ENCODE measurements around the gene OPCML. TPM values are rescaled to one million over a fixed set of nuclear protein-coding genes. Genes with fewer than 3 reads are reported as not detected.
A peak's percentile ranks its signal among the peaks of the same experiment; 100 is the strongest.

OPCML gene
- total RNA-seq, 2 donors from 2014 or later: not detected

- Histone ChIP-seq H3K9me3 (no peaks in the 10 kb centered on the region), H3K4me3 (no peak overlapping the region), H3K27me3 (replicated peaks; ENCODE audit: insufficient read depth) (no peaks in the 10 kb centered on the region), H3K27ac (no peak overlapping the region), H3K36me3 (no peaks in the 10 kb centered on the region), H3K4me1 (ENCODE audit: control insufficient read depth in 1 of 2, low read depth in 2 of 2) (no peaks in the 10 kb centered on the region)
- ATAC-seq (ENCODE audit: insufficient number of reproducible peaks, low FRiP score, low read depth): no peak
- TF ChIP-seq, protein P1, sequence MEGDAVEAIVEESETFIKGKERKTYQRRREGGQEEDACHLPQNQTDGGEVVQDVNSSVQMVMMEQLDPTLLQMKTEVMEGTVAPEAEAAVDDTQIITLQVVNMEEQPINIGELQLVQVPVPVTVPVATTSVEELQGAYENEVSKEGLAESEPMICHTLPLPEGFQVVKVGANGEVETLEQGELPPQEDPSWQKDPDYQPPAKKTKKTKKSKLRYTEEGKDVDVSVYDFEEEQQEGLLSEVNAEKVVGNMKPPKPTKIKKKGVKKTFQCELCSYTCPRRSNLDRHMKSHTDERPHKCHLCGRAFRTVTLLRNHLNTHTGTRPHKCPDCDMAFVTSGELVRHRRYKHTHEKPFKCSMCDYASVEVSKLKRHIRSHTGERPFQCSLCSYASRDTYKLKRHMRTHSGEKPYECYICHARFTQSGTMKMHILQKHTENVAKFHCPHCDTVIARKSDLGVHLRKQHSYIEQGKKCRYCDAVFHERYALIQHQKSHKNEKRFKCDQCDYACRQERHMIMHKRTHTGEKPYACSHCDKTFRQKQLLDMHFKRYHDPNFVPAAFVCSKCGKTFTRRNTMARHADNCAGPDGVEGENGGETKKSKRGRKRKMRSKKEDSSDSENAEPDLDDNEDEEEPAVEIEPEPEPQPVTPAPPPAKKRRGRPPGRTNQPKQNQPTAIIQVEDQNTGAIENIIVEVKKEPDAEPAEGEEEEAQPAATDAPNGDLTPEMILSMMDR (IDR thresholded peaks at IDR 0.05): peak; percentile 56
- no peak for DNase-seq (ENCODE audit: low spot score)
These were observed 397.8 kb downstream of the OPCML start for GRCh38 chr11:133134314-133135173.

DNA sequence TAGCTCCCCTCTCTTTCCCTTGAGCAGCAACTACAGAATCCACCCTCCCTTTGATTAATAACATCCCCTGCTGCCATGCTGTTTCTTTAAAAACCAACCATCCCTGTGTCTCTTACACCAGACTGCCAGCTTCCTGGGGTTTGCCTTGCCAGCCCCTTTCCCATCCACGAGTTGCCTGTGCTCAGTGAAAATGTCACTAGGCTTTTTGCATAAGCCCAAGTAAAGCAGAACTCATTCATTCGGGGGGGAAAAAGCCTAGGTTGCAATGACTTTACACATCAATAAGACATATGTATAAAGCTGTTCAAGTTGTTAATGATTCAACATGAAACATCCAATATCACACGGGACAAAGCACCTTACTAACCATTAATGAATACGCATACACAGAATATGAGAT is 398.7 kb downstream of the OPCML start:
- H3K9me3 ChIP-seq: no peaks in the 10 kb centered on the region
- H3K27ac ChIP-seq: no peak overlapping the region
- no peaks in the 10 kb centered on the region for H3K27me3 ChIP-seq (replicated peaks; ENCODE audit: insufficient read depth)
- H3K36me3 ChIP-seq: no peaks in the 10 kb centered on the region
- DNase-seq (ENCODE audit: low spot score): no peak
- H3K4me3 ChIP-seq: no peak overlapping the region
- no peaks in the 10 kb centered on the region for H3K4me1 ChIP-seq (ENCODE audit: control insufficient read depth in 1 of 2, low read depth in 2 of 2)
- TF ChIP-seq, protein P1 (IDR thresholded peaks at IDR 0.05): no peak
- ATAC-seq (ENCODE audit: insufficient number of reproducible peaks, low FRiP score, low read depth): no peak

- Histone ChIP-seq H3K4me1 (ENCODE audit: control insufficient read depth in 1 of 2, low read depth in 2 of 2) (no peaks in the 10 kb centered on the region), H3K27ac (no peak overlapping the region), H3K4me3 (no peak overlapping the region), H3K27me3 (replicated peaks; ENCODE audit: insufficient read depth) (no peaks in the 10 kb centered on the region), H3K36me3 (no peaks in the 10 kb centered on the region), H3K9me3 (no peaks in the 10 kb centered on the region)
- DNase-seq (ENCODE audit: low spot score): no peak
- TF ChIP-seq, protein P1 (IDR thresholded peaks at IDR 0.05): no peak
- no peak for ATAC-seq (ENCODE audit: insufficient number of reproducible peaks, low FRiP score, low read depth)
These were observed 399.3 kb downstream of the OPCML start for GRCh38 chr11:133133050-133133449.

DNA sequence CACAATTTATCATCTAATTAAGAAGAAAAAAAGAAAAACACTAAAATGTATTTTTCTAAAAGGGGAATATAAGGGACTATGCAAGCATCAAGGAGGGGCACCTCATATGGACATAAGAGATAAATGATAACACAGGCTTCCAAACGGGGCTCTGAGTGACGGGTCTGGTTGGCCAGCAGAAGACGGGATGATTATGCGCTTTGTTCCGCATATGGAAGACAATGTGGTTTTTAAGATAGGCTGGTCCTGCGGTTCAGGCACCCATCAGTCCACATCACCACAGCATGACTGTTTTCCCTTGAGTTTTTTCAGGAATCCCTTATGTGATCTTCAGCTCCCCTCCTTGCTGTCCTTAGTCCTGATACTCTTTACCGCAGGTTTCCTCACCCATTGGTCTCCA is 404.6 kb downstream of the OPCML start:
- H3K9me3 ChIP-seq: no peaks in the 10 kb centered on the region
- TF ChIP-seq, protein P1 (IDR thresholded peaks at IDR 0.05): no peak
- no peaks in the 10 kb centered on the region for H3K4me1 ChIP-seq (ENCODE audit: control insufficient read depth in 1 of 2, low read depth in 2 of 2)
- no peak for DNase-seq (ENCODE audit: low spot score)
- H3K4me3 ChIP-seq: no peak overlapping the region
- H3K27me3 ChIP-seq (replicated peaks; ENCODE audit: insufficient read depth): no peaks in the 10 kb centered on the region
- no peak for ATAC-seq (ENCODE audit: insufficient number of reproducible peaks, low FRiP score, low read depth)
- no peaks in the 10 kb centered on the region for H3K36me3 ChIP-seq
- H3K27ac ChIP-seq: no peak overlapping the region

- DNase-seq (ENCODE audit: low spot score): no peak
- ATAC-seq (ENCODE audit: insufficient number of reproducible peaks, low FRiP score, low read depth): no peak
- H3K27ac ChIP-seq: no peak overlapping the region
- H3K9me3 ChIP-seq: no peaks in the 10 kb centered on the region
- H3K36me3 ChIP-seq: no peaks in the 10 kb centered on the region
- no peaks in the 10 kb centered on the region for H3K27me3 ChIP-seq (replicated peaks; ENCODE audit: insufficient read depth)
- TF ChIP-seq, protein P1 (IDR thresholded peaks at IDR 0.05): no peak
- H3K4me1 ChIP-seq (ENCODE audit: control insufficient read depth in 1 of 2, low read depth in 2 of 2): no peaks in the 10 kb centered on the region
- no peak overlapping the region for H3K4me3 ChIP-seq
These were observed 408.5 kb downstream of the OPCML start for GRCh38 chr11:133123796-133124195.

Data from thoracic aorta (tissue), 2 donors.